CD14-positive monocyte (primary cell): ENCODE data around the gene ZFP82. TPM values are rescaled to one million over a fixed set of nuclear protein-coding genes. Genes with fewer than 3 reads are reported as not detected.

Experiments used
- DNase-seq, 3 donors: peaks; one replicate each; pipeline ENCODE4 v3.0.0-alpha.2; 2011 to 2022
- H2AFZ ChIP-seq: 2 replicates; pipeline ENCODE4 v1.6.0; 2012; ENCODE audit warnings: mild to moderate bottlenecking, low read depth, low read length, inconsistent platforms; ENCODE audit not compliant: insufficient read depth, poor library complexity, severe bottlenecking
- H3K27ac ChIP-seq, 2 donors: 1 replicate in 1 of 2; 2 replicates in 1 of 2; pipeline ENCODE4 v1.5.1; 2012 to 2013; ENCODE audit warnings: low read length in 2 of 2, control low read depth in 1 of 2, inconsistent platforms in 1 of 2, low read depth in 1 of 2, mild to moderate bottlenecking in 1 of 2
- H3K27me3 ChIP-seq, 2 donors: one replicate each; pipeline versions ENCODE4 v1.6.0 to v1.6.1; 2011 to 2013; ENCODE audit warnings: low read length in 2 of 2; ENCODE audit not compliant: control insufficient read depth in 2 of 2, insufficient read depth in 2 of 2
- H3K36me3 ChIP-seq, 2 donors: replicated peaks in 1 of 2; 1 replicate in 1 of 2; 2 replicates in 1 of 2; pipeline versions ENCODE4 v1.5.1 to v1.6.1; 2012 to 2013; ENCODE audit warnings: low read length in 2 of 2, control low read depth in 1 of 2, inconsistent platforms in 1 of 2, mild to moderate bottlenecking in 1 of 2; ENCODE audit not compliant: insufficient read depth in 2 of 2, control insufficient read depth in 1 of 2
- H3K4me1 ChIP-seq, 2 donors: 1 replicate in 1 of 2; 2 replicates in 1 of 2; pipeline versions ENCODE4 v1.5.1 to v1.6.1; 2012 to 2013; ENCODE audit warnings: low read length in 2 of 2, control low read depth in 1 of 2, inconsistent platforms in 1 of 2, mild to moderate bottlenecking in 1 of 2, moderate library complexity in 1 of 2; ENCODE audit not compliant: insufficient read depth in 2 of 2, control insufficient read depth in 1 of 2
- H3K4me2 ChIP-seq: replicated peaks from 2 replicates; pipeline ENCODE3; 2012; ENCODE audit warnings: low read length, moderate library complexity, mild to moderate bottlenecking; ENCODE audit not compliant: poor library complexity, severe bottlenecking; ENCODE audit errors: extremely low read depth
- H3K4me3 ChIP-seq, 3 experiments: fragments of 200-600 bp in 1 of 3; sonication (generic) in 1 of 3; replicated peaks in 1 of 3; 1 replicate in 2 of 3; 2 replicates in 1 of 3; pipeline ENCODE4 v1.5.1; 2011 to 2013; ENCODE audit warnings: low read length in 3 of 3, mild to moderate bottlenecking in 3 of 3, control low read depth in 2 of 3, low read depth in 2 of 3, inconsistent platforms in 1 of 3, moderate library complexity in 1 of 3
- H3K79me2 ChIP-seq: 2 replicates; pipeline ENCODE4 v1.6.0; 2012; ENCODE audit warnings: mild to moderate bottlenecking, control low read depth, inconsistent platforms, low read length, moderate library complexity; ENCODE audit not compliant: insufficient read depth
- H3K9ac ChIP-seq: 2 replicates; pipeline ENCODE4 v1.6.0; 2017; ENCODE audit warnings: low read length, mild to moderate bottlenecking; ENCODE audit not compliant: insufficient read depth, poor library complexity, severe bottlenecking
- H3K9me3 ChIP-seq, 2 donors: replicated peaks in 1 of 2; 1 replicate in 1 of 2; 2 replicates in 1 of 2; pipeline versions ENCODE4 v1.5.1 to v1.6.1; 2012 to 2013; ENCODE audit warnings: low read length in 2 of 2, control low read depth in 1 of 2; ENCODE audit not compliant: control insufficient read depth in 1 of 2, insufficient read depth in 1 of 2
- H4K20me1 ChIP-seq: 2 replicates; pipeline ENCODE4 v1.6.0; 2012; ENCODE audit warnings: mild to moderate bottlenecking, low read length, control low read depth, moderate library complexity; ENCODE audit not compliant: insufficient read depth
- H3K27ac Mint-ChIP-seq, 7 donors: one replicate each; pipeline ENCODE4 v1.8.0; 2020; ENCODE audit warnings: mild to moderate bottlenecking in 7 of 7, mixed read lengths in 7 of 7, moderate library complexity in 6 of 7, inconsistent platforms in 2 of 7
- H3K27me3 Mint-ChIP-seq, 3 donors: one replicate each; pipeline ENCODE4 v1.8.0; 2021 to 2022; ENCODE audit warnings: low read depth in 3 of 3, mild to moderate bottlenecking in 3 of 3, mixed read lengths in 3 of 3, moderate library complexity in 3 of 3, inconsistent platforms in 1 of 3
- H3K36me3 Mint-ChIP-seq, 2 donors: one replicate each; pipeline ENCODE4 v1.8.0; 2020; ENCODE audit warnings: mixed read lengths in 2 of 2, inconsistent platforms in 1 of 2, mild to moderate bottlenecking in 1 of 2
- H3K4me1 Mint-ChIP-seq: one replicate; pipeline ENCODE4 v1.8.0; 2020; ENCODE audit warnings: mild to moderate bottlenecking, mixed read lengths
- H3K4me3 Mint-ChIP-seq, 2 donors: one replicate each; pipeline ENCODE4 v1.8.0; 2020; ENCODE audit warnings: mild to moderate bottlenecking in 2 of 2, mixed read lengths in 2 of 2, moderate library complexity in 1 of 2
- H3K9me3 Mint-ChIP-seq, 7 donors: one replicate each; pipeline ENCODE4 v1.8.0; 2020 to 2022; ENCODE audit warnings: mixed read lengths in 7 of 7, mild to moderate bottlenecking in 6 of 7, moderate library complexity in 6 of 7, inconsistent platforms in 2 of 7
- CTCF ChIP-seq: fragments of 200-600 bp; IDR thresholded peaks from one replicate; pipeline ENCODE4 v1.8.0; 2022; ENCODE audit warnings: antibody characterized with exemption, mild to moderate bottlenecking
- WGBS: methylation state at CpG from one replicate; pipeline ENCODE4 v1.1.5; 2013; ENCODE audit warnings: missing lambda C conversion rate; ENCODE audit not compliant: insufficient coverage; 5-methylcytosine and 5-hydroxymethylcytosine counted together
- intact Hi-C, 2 donors: fragments of 100-400 bp; cut with micrococcal nuclease; formaldehyde crosslinking; loops; one replicate each; pipeline versions ENCODE4 v1.15.0 to v1.15.1; 2023
- polyA plus RNA-seq, 3 donors: library from polyadenylated mRNA; depleted of rRNA in 1 of 3; unstranded in 2 of 3; stranded (reverse) in 1 of 3; fragments of 300-500 nt in 2 of 3; fragments of >200 nt in 1 of 3; fragmentation: Illumina TruSeq in 2 of 3; gene quantifications; 1 replicate in 2 of 3; 2 replicates in 1 of 3; pipeline ENCODE4 v1.2.3, GENCODE V29; 2012 to 2021

ZFP82 gene
- polyA plus RNA-seq, 3 donors, result 0.33 to 0.46 (median 0.45) TPM

- intact Hi-C loops, result loop anchor here (10.0 kb wide), 2 partner anchors 195 to 475 kb away; partner anchors contain the start of genes ZNF345 (in 1 of the 2) and ZNF529 (in 1 of the 2)
- H3K27me3 ChIP-seq, result no peaks in the 10 kb centered on the region
- peak overlapping the region; percentile 95 for H2AFZ ChIP-seq
- H3K9me3 ChIP-seq, result peaks cover 29 to 43% of the 10 kb centered on the region in 2 donors
- H3K4me1 Mint-ChIP-seq, result peaks cover 15% of the 10 kb centered on the region
- no peak for DNase-seq
- peak overlapping the region; percentile 65 to 90 (median 81) for H3K4me3 ChIP-seq
- peaks cover 13 to 17% of the 10 kb centered on the region in 2 donors for H3K4me1 ChIP-seq
- H3K4me3 Mint-ChIP-seq, result peak overlapping the region; percentile 92 to 95
- peak overlapping the region in 1 of 7 donors; percentile 77 for H3K27ac Mint-ChIP-seq
- H3K36me3 ChIP-seq, result no peaks in the 10 kb centered on the region
- H3K27me3 Mint-ChIP-seq, result peaks cover 2 to 4% (median 3%) of the 10 kb centered on the region in 3 donors
- no peaks in the 10 kb centered on the region for H4K20me1 ChIP-seq
- no peak overlapping the region for H3K27ac ChIP-seq
- TF ChIP-seq CTCF, result no peak
- peak overlapping the region; percentile 77 for H3K9ac ChIP-seq
- peaks cover 0 to 7% of the 10 kb centered on the region in 2 donors for H3K36me3 Mint-ChIP-seq
- H3K4me2 ChIP-seq, result peak overlapping the region; percentile 70
- 69% methylated on average over 9 of the region's 10 CpGs for WGBS
- peaks cover 13% of the 10 kb centered on the region for H3K79me2 ChIP-seq
- H3K9me3 Mint-ChIP-seq, result peaks cover 9 to 54% (median 35%) of the 10 kb centered on the region in 7 donors
These were observed 39.0 kb downstream of the ZFP82 start for GRCh38 chr19:36379510-36379819.

- WGBS, result 5% methylated on average over 63 of the region's 69 CpGs
- Histone ChIP-seq H4K20me1 (no peaks in the 10 kb centered on the region), H3K36me3 (no peaks in the 10 kb centered on the region), H3K4me2 (peak within 1 kb of the TSS; percentile 70), H3K27me3 (no peaks in the 10 kb centered on the region), H3K4me3 (peak within 1 kb of the TSS; percentile 65 to 90 (median 81)), H2AFZ (peak within 1 kb of the TSS; percentile 95), H3K4me1 (peaks cover 13 to 17% of the 10 kb centered on the region in 2 donors), H3K79me2 (peaks cover 13% of the 10 kb centered on the region), H3K9ac (peak within 1 kb of the TSS; percentile 77), H3K27ac (peak within 1 kb of the TSS; percentile 54 to 78), H3K9me3 (peaks cover 34 to 46% of the 10 kb centered on the region in 2 donors)
- peak within 1 kb of the TSS; percentile 78 to 94 (median 83) for H3K27ac Mint-ChIP-seq
- no peak for TF ChIP-seq CTCF
- peak; percentile 82 to 91 (median 86) for DNase-seq
- intact Hi-C loops, result loop anchor here (10.0 kb wide), 2 partner anchors 196 to 476 kb away; partner anchors contain the start of genes ZNF345 (in 1 of the 2) and ZNF529 (in 1 of the 2)
- peaks cover 9 to 60% (median 40%) of the 10 kb centered on the region in 7 donors for H3K9me3 Mint-ChIP-seq
- peak within 1 kb of the TSS; percentile 92 to 95 for H3K4me3 Mint-ChIP-seq
- H3K4me1 Mint-ChIP-seq, result peaks cover 15% of the 10 kb centered on the region
- H3K27me3 Mint-ChIP-seq, result peaks cover 2 to 4% (median 3%) of the 10 kb centered on the region in 3 donors
- H3K36me3 Mint-ChIP-seq, result peaks cover 0 to 13% of the 10 kb centered on the region in 2 donors
These were observed 39.6 kb downstream of the ZFP82 start, which contains the start of gene ZFP14 for GRCh38 chr19:36378625-36379509. Gene ZFP14, minus strand, starts transcription at chr19:36379201. Its CDS starts 11,309 bp downstream, at chr19:36367892.
